GM12874 (cell line): Measurements from ENCODE around the gene RNU6-7.

Experiments used
- CTCF ChIP-seq: IDR thresholded peaks from 2 replicates; pipeline ENCODE4 v1.5.1; 2011; ENCODE audit warnings: low read depth, mild to moderate bottlenecking, control low read depth, low read length, moderate library complexity; ENCODE audit not compliant: insufficient read depth

Gene RNU6-7

GRCh38 chr14:32246751-32247150 is 44.9 kb downstream of the RNU6-7 start:
- no peak for TF ChIP-seq CTCF

GRCh38 chr14:32249371-32249770 is 47.5 kb downstream of the RNU6-7 start:
- no peak for TF ChIP-seq CTCF

- TF ChIP-seq CTCF = no peak
Measured at GRCh38 chr14:32249780-32250179, 47.9 kb downstream of the RNU6-7 start.

- TF ChIP-seq CTCF = no peak
Measured at GRCh38 chr14:32250681-32251080, 48.8 kb downstream of the RNU6-7 start.

- no peak for TF ChIP-seq CTCF
Measured at GRCh38 chr14:32251530-32251929, 49.7 kb downstream of the RNU6-7 start.
